RKO (cell line): ENCODE measurements around the gene CLEC9A.

Experiments used
- DNase-seq: peaks from one replicate; pipeline ENCODE4 v3.0.0-alpha.2; 2016; ENCODE audit warnings: low spot score

CLEC9A gene

DNA sequence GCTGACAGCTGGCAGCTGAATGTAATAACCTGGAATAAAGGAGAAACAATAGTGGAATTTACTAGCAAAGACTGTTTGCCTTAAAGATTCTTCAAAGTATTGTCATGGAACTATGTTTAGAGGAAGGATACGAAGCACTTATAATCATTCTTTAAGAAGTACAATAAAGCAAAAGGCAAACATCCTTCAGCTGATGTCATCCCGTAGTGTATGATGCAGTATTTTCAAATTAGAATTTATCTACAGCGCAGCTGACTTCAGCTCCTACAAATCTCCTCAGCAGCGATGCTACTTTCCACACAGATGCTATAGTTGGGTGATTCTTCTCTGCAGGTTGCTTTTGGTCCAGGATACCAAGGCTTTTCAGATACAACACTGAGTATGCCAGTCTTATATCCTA lies 36.8 kb downstream of the CLEC9A start:
- no peak for DNase-seq

DNA sequence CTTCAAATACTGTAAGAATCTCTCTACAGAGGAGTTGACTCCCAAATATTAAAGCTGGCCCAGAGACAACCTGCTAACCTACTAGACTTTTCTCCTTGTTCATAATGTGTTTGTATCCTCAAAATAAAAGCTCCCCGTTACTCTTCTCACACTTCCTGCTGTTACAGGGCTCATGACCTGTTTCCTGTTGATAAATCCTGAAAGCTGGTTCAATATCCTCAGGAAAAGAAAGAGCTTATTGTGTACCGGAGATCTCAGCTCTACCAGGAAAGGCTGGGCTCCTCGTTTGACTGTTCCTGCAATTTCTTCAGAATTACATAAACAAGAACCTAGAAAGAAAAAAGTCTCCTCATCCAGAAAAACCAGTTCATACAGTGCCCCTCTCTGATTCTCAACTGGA lies 37.5 kb downstream of the CLEC9A start:
- no peak for DNase-seq

DNA sequence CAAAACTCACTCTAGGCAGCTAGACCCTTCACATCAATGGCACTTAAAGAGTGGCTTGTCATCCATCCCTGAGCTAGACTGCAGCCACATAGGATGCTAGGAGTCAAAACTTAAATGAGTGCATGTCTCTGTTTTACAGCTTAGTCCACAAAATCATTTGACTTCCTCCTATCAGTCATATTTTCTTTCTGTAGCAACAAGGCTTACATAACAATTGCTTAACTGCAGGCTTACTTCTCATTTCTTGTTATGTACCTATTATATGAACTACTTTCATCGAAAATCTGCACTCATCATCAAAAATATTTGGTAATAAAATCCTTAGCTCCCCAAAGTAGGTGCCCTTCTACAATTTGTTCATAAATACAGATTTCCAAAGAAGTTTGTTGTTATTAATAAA lies 38.2 kb downstream of the CLEC9A start:
- no peak for DNase-seq

DNA sequence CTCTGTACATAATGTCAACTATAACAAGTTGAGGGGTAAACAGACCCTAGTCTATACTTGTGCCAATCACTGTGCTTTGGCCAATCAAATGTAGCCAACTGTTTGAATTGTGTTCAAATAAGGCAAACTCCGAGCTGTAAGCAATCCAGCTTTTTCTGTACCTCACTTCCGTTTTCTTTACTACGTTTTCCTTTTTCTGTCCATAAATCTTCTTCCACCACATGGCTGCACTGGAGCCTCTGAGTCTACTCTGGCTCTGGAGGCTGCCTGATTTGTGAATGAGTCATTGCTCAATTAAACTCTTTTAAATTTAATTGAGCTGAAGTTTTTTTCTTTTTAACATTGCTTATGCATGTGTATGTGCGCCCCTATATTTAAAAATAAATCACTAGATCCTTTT lies 38.6 kb downstream of the CLEC9A start:
- DNase-seq = peak; percentile 1

DNA sequence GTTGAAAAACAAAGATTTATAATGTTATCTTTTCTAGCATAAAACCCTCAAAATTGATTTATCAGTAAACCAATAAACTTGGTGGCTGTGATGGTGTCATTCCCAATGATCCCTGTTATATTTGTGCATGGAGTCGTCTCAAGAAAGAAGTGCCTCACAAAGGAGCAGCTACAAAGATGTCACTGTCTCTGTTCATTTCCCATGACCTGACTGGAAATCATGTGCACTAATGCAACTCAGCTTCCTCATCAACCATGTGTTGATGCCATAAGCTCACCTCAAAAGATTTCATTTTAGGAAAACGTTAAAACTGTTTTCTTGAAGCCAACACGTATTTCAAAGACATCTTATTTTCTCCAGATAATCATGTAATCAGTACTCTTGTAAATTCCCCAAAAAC lies 39.5 kb downstream of the CLEC9A start:
- DNase-seq = no peak

DNA sequence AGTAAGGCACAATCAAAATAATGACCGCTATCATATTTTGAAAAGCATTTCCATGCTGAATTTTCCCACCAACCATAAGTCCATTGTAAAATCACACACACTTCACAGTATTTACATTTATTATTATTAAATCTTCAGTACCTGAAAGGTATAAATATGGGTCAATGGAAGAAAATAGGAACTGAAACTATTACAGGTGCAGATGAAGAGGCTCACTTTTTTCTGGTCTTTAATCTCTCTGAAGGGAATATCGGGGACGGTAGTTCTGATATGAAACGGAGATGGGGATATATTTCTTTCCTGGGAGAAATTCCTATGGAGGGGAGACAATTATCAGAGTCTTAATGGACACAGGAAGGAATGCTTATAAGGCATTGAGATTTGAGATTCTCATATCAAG lies 39.9 kb downstream of the CLEC9A start:
- no peak for DNase-seq

DNA sequence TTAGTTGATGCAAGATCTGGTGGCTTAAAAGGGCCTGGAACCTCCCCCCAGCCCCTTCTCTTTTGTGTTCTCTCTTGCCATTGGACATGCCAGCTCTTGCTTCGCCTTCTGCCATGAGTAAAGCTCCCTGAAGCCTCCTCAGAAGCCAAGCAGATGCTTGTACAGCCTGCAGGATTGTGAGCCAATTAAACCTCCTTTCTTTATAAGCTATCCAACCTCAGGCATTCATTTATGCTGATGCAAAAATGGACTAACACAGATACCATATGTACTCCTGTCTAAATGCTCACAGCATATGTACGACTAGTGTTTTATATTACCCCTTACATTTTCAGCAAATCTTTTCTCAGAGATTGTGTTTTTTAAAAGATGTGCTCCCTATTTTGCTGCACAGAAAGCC lies 41.6 kb downstream of the CLEC9A start:
- DNase-seq = no peak

DNA sequence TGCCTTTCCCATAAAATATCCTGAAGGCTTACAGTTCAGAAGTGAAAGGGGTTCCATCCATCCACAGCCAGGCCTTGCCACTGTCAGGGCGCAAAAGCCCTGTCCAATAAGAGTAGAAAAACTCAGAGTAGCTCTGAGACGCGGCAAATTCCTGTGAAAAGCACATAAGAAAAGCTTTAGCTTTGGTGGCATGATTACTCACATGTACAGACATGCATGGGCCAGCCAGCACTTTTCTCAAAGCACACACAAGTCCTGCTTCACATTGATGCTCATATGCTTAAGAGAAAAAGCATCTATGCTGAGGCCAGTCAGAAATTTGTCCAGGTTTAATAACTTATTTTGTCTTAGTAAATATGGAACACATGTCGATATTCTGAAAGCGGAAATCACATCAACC lies 42.8 kb downstream of the CLEC9A start:
- DNase-seq = no peak

DNA sequence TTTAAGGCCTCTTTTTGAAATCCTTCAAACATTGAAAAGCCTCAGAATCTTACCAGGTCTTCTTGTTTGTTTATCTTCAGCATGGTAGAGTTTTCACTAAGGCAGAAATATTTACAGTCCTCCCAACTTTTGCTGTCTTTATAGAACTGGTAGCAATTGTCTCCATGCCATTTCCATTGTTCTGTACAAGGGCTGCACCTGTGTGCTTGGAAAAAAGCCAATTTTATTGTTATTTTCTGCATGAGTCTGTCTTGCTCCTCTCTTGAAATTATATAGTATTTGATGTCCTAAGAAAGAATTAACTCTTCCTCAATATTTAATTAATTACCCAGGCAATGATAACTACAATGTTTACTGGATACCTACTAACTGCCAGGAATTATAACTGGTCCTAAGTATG lies 45.0 kb downstream of the CLEC9A start:
- DNase-seq = no peak

DNA sequence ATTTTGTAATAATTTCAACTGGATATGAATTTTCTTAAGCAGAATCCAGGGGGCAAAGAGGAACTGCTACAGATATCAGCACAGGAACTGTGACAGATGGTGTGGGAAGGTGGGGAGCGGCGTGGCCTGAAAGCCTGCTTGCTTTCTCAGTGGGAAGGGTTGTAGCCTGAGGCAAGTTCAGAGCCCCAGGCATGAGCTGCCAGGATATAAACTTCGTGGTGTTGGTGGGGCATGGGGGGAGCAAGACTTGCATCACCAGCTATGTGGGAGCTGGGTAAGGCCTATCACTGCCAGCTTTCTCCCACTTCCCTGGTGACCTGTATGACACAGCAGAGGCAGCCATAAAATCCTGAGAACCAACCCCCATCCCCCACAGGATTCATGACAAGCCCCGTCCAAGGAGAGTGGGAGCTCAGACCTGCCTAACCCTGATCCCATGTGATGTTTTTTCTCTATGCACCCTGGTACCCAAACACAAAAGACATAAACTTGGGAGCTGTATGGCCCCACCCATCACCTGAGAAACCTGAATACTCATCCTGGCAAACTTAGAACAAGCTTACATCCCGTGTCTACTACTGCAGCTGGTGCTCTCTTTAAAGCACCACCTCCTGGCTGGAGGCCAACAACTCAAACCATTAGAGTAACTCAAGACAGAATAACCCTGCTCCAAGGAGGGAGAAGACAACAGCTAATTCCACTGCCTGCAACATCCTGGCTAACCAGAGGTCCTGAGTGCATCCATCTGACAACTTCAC lies 51.8 kb downstream of the CLEC9A start:
- DNase-seq = no peak

DNA sequence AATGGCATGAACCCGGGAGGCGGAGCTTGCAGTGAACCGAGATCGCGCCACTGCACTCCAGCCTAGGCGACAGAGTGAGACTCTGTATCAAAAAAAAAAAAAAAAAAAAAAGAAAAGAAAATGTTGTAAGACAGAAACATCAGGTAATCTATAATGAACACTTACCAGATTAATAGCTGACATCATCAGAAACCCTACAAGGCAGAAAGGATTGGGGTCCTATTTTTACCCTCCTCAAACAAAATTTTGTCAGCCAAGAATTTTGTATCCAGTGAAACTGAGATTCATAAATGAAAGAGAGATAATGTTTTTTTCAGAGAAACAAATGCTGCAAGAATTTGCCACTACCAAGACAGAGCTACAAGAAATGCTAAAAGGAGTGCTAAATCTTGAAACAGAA lies 54.3 kb downstream of the CLEC9A start:
- no peak for DNase-seq

DNA sequence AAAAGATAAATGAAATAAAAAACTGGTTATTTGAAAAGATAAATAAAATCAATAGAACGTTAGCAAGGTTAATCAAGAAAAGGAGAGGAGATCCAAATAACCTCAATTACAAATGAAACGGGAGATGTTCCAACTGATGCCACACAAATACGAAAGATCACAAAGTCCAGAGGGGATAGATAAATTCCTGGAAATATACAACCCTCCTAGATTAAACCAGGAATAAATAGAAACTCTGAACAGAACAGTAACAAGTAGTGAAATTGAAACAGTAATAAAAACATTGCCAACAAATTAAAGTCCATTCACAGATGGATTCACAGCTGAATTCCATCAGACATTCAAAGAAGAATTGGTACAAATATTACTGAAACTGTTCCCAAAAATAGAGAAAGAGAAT lies 55.9 kb downstream of the CLEC9A start:
- DNase-seq = no peak

DNA sequence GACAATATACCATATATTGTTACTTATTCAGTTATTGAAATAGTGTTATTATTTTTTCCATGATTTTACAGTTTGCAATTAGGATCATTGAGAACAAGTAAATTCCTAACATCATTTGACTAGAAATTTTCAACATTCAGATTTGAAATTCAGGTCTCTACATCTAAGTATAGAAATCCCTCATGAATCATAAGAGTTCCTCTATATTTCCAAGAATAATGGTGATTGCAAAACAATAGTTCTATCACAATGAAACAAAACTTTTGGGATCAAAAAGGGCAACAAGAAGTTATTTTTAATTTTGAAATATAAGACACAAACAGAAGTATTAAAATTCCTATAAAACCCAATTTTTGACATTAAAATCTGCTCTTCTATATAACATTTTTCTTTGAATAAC lies 57.5 kb downstream of the CLEC9A start:
- DNase-seq = no peak

DNA sequence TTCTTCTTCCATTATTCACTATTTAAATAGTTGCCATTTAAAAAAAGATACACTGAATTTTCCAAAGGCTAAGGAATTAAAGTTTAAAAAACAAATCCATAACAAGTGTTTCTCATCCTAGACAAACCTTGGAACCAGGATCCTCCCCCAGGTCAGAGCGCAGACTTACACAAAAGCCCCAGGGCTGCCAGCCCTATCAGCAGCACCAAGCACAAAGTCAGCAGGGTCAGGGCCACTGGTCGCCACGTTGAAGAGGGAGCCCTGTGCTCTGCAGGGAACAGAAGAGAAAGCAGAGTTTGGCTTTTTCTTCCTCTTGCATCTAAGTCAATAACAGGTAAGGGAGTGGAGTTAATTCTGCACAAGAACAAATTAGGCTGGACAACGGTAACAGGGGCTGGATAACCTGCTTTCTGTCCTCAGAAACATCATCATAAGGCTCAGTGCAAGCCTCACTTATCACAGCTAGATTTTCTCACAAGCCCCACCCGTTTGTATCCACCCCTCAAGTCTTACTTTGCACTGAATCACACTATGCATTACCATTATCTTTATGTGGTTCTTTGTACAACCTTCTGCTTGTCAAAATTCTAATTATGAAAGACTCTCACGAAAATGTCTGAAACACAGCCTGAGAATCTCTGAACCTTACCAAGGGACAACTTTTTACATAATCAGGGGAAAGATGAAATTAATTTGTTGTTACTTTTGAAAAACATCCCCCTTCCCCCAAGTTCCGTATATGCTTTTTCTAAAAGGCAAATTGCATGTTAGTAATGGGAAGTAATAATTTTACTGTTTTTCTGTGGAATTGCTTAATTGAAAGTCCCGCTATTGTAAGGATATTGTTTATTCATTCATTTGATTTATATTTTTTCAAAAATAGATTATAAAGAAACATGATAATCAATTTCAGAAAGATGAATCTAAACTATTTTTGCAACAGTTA lies 58.7 kb downstream of the CLEC9A start:
- no peak for DNase-seq

DNA sequence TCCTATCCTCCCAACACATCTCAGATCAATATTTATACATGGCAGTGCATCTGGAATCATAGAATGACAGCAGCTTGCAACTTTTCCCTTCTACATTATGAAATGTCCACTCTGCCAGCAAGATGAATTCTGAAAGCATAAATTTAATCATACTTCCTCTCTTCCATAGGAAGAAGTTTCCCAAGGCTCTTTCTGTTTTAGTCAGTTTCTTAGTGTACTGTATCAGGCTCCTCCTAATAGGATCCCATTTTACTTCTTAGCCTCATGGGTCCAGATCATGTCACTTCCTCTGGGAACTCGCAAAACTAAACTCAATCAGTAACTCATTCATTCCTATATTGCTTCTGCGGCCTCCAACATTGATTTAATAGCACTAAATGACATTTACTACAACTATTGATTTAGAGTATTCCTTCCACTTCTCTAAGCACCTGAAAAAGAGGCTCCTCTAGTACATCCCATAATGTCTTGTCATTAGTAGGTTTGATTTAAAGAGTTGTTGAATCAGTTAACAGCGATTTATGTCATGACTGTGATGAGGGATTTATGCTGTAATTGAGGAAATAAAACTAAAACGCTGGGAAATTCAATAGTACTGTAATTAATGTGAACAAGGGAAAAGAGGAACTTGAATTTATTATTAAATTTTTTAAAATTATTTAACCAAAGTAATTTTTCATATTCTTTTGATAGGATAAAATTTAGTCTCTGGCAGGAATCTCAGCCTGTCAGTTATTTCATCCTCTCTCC lies 64.3 kb downstream of the CLEC9A start:
- DNase-seq = no peak

DNA sequence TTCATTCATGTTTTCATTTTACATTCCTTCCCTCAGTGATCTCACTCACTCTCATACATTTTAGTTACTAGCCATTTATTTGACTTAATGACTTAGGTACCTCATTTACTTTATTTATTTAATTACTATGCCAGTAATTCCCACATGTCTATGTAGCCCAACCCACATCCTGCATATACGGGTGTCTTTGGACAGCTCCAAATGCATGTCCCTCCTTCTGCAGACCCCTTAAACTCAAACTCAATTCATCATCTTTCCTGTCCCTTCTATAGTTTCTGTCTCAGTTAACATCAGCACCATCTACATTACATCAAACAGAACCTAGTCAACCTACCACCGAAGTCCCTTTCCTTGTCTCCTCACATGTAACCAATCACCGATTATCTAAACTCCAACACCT lies 65.5 kb downstream of the CLEC9A start:
- no peak for DNase-seq

DNA sequence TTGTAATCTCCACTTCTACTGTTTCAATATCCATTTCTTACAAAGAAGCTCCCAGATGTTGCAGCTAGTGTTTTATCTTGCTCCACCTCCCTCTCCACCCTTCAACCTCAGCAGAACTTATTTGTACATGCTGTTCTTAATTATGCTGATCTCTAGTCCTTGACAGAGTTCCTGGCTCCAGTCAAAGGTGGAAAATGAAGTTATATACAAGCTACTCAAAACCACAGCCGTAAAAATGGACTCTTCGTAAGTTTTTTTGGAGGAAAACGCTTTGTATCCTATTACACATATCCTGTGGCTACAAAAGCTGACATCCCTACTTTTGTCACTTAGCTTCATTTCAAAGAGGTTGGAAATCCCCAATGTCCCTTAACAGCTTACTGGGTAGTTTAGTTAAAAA lies 67.0 kb downstream of the CLEC9A start:
- no peak for DNase-seq

DNA sequence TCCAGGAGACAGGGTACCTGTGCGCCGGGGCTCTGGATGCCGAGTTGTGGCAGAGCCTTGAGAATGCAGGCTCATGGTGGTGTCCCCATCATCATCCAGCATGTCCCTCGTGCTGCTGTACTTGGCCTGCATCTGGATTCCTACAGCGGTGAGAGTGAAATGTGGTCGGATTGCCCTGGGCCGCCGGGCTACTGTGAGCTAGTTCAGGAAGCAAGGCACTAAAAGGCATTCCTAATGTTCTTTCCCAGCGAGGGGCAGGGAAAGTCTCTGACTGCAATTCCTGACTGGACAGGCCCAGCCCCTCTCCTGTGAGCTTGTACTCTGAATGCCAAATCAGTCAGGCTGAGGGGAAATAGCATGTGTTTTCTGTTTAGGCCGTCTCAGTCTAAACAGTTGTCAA lies 68.3 kb downstream of the CLEC9A start, which contains the start of gene CLEC1A:
CLEC1A (minus strand) TSS at position 195 of the 400 bp plus-strand sequence; CDS start at position 132, 63 bp downstream.
- no peak for DNase-seq

DNA sequence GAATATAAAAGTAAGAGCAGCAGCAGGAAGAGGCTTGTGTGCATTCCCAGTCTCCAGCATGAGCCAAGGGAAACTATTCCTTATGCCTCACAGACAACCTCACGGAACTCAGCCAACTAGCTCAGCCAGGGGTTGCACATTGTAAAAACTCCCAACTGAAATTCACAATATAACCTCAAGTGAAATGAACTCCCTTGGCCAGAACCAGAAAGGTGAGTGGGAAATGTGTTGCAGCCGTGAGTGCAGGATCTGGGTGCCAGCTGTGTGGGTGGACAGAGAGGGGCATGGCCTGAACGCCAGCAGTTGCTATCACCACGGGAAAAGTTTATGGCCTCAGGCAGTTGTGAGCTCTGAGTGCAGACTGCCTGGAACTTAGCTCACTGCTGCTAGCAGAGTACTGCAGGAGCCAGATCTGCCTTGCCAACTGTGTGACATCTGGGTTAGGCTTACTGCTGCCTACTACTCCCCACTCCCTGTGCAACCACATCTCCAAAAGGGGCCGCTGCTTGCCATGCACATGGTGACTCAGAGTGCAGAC lies 70.6 kb downstream of the CLEC9A start:
- DNase-seq = no peak

DNA sequence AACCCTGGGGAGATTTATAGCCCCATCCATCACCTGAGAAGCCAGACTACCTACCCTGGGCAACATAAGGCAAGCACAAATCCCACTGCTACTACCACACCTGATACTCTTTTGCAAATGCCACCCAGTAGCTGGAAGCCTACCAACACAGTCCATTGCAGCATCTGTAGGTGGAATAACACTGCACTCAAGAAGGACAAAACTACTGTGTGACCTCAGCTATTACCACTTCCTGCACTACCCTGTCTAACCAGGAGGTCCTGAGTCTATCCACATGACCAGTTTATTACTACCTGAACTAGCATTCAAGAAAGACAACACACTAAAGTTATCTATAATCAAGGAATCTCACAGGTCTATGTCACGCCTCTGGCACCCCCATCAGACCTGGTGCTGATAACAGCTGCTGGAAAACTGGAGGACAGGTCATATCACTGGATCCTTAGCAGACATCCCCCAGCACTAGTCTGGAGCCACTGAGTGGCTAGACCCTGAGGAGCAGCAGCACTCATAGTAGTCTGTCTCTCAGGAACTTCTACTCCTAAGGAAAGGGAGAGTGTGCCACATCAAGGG lies 71.3 kb downstream of the CLEC9A start:
- DNase-seq = no peak

DNA sequence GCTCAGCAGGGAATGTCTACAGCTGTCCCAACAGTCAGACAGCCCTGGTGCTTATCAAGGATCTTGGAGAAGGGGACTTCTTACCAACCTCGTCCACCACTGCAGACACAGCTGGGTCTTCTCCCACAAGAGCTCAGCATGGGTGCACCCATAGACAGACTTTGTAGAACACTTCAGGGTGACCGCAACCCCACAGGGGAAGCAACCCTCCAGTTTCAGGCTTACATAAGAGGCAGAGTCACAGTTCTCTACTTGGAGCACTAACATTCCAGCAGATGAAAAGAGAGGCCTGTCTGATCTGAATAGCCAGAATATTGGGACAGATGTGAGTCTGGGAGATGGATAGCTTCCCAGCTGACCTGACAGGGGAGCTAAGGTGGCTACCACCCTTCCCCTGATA lies 71.8 kb downstream of the CLEC9A start:
- DNase-seq = no peak

DNA sequence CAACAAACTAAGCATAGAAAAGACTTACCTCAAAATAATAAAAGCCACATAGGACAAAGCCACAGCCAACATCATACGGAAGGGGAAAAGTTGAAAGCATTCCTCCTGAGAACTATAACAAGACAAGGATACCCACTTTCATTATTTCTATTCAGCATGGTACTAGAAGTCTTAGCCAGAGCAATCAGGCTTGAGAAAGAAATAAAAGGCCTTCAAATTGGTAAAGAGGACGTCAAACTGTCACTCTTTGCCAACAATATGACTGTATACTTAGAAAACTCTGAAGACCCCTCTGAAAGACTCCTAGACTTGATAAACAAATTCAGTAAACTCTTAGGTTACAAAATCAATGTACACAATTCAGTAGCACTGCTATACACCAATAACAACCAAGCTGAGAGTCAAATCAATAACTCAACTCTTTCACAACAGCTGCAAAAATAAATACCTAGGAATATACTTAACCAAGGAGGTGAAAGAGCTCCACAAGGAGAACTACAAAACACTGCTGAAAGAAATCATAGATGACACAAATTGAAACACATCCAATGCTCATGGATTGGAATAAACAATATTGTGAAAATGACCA lies 79.9 kb downstream of the CLEC9A start:
- DNase-seq = no peak
